ENCODE results near the gene SPTSSB.

DNA sequence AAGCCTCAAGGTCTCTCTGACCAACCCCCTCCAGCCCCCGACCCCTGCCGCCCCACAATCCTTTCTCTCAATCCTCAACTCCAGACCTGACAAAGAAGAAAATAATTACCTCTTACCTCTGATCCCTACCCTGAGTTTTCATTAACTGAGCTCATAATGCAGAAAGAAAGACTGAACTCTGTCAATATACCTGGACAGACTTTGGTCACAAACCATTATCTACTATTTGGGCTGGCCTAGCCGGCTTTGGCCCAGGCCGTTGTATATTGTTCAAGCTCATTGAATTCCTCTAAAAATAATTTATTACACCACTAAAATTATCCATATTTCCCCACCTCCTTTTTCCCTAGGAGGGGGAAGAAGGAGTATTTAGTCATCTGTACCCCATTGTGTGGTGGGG, 29.3 kb upstream of the SPTSSB start:
- TF ChIP-seq, protein P1, sequence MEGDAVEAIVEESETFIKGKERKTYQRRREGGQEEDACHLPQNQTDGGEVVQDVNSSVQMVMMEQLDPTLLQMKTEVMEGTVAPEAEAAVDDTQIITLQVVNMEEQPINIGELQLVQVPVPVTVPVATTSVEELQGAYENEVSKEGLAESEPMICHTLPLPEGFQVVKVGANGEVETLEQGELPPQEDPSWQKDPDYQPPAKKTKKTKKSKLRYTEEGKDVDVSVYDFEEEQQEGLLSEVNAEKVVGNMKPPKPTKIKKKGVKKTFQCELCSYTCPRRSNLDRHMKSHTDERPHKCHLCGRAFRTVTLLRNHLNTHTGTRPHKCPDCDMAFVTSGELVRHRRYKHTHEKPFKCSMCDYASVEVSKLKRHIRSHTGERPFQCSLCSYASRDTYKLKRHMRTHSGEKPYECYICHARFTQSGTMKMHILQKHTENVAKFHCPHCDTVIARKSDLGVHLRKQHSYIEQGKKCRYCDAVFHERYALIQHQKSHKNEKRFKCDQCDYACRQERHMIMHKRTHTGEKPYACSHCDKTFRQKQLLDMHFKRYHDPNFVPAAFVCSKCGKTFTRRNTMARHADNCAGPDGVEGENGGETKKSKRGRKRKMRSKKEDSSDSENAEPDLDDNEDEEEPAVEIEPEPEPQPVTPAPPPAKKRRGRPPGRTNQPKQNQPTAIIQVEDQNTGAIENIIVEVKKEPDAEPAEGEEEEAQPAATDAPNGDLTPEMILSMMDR (IDR thresholded peaks at IDR 0.05), result no peak
- TF ChIP-seq POLR2A (IDR thresholded peaks at IDR 0.05), result no peak

All from thyroid gland (tissue), 4 donors.